ENCODE results near the gene HIRA.

HIRA gene

GRCh38 chr22:19353363-19354131 is 78.0 kb downstream of the HIRA start:
- intact Hi-C loops (cut with DNase I; ENCODE audit: low total_unique reads), result no loop called here
- Histone ChIP-seq H3K27ac (no peak overlapping the region), H3K27me3 (no peaks in the 10 kb centered on the region), H3K9me3 (no peaks in the 10 kb centered on the region), H3K36me3 (peaks cover 60 to 100% (median 95%) of the 10 kb centered on the region in 3 donors), H3K4me1 (no peaks in the 10 kb centered on the region), H3K4me3 (no peak overlapping the region)
- no peak for TF ChIP-seq CTCF (IDR thresholded peaks at IDR 0.05)
- DNase-seq, result no peak

- DNase-seq, result no peak
- no peaks in the 10 kb centered on the region for H3K4me1 ChIP-seq
- H3K9me3 ChIP-seq, result no peaks in the 10 kb centered on the region
- intact Hi-C loops (cut with DNase I; ENCODE audit: low total_unique reads), result no loop called here
- no peak overlapping the region for H3K27ac ChIP-seq
- peaks cover 60 to 100% (median 87%) of the 10 kb centered on the region in 3 donors for H3K36me3 ChIP-seq
- no peak for TF ChIP-seq CTCF (IDR thresholded peaks at IDR 0.05)
- H3K27me3 ChIP-seq, result no peaks in the 10 kb centered on the region
- H3K4me3 ChIP-seq, result no peak overlapping the region
Measured at GRCh38 chr22:19352766-19353165, 78.8 kb downstream of the HIRA start.

- no peak for TF ChIP-seq CTCF (IDR thresholded peaks at IDR 0.05)
- Histone ChIP-seq H3K9me3 (no peaks in the 10 kb centered on the region), H3K4me3 (no peak overlapping the region), H3K36me3 (peaks cover 57 to 100% (median 85%) of the 10 kb centered on the region in 3 donors), H3K27me3 (no peaks in the 10 kb centered on the region), H3K27ac (no peak overlapping the region), H3K4me1 (no peaks in the 10 kb centered on the region)
- intact Hi-C loops (cut with DNase I; ENCODE audit: low total_unique reads), result no loop called here
- no peak for DNase-seq
Measured at GRCh38 chr22:19352217-19352616, 79.3 kb downstream of the HIRA start.

GRCh38 chr22:19351604-19352003 is 79.9 kb downstream of the HIRA start:
- no peak for TF ChIP-seq CTCF (IDR thresholded peaks at IDR 0.05)
- intact Hi-C loops (cut with DNase I; ENCODE audit: low total_unique reads), result no loop called here
- no peak for DNase-seq
- Histone ChIP-seq H3K27me3 (no peaks in the 10 kb centered on the region), H3K27ac (no peak overlapping the region), H3K36me3 (peaks cover 57 to 100% (median 85%) of the 10 kb centered on the region in 3 donors), H3K4me1 (no peaks in the 10 kb centered on the region), H3K4me3 (no peak overlapping the region), H3K9me3 (no peaks in the 10 kb centered on the region)

GRCh38 chr22:19350947-19351346 is 80.6 kb downstream of the HIRA start:
- TF ChIP-seq CTCF (IDR thresholded peaks at IDR 0.05), result no peak
- intact Hi-C loops (cut with DNase I; ENCODE audit: low total_unique reads), result no loop called here
- Histone ChIP-seq H3K4me3 (no peak overlapping the region), H3K27me3 (no peaks in the 10 kb centered on the region), H3K9me3 (no peaks in the 10 kb centered on the region), H3K36me3 (peaks cover 56 to 100% (median 82%) of the 10 kb centered on the region in 3 donors), H3K27ac (no peak overlapping the region), H3K4me1 (no peaks in the 10 kb centered on the region)
- DNase-seq, result no peak

Data from tibial artery (tissue), 4 donors.